T-helper 17 cell (primary cell): Measurements from ENCODE around the gene EPN1. TPM values are rescaled to one million over a fixed set of nuclear protein-coding genes. Genes with fewer than 3 reads are reported as not detected.

Experiments
- ATAC-seq: fragments of 150-1000 bp; cut with Tn5 transposase; 2 replicates; pipeline ENCODE4 v1.10.0; 2021; ENCODE audit warnings: mild to moderate bottlenecking, moderate library complexity
- DNase-seq, 3 donors: peaks; one replicate each; pipeline versions ENCODE4 v3.0.0 to v3.0.0-alpha.2; 2020 to 2021
- H3K9me3 ChIP-seq: one replicate; pipeline ENCODE4 v1.7.0; 2013; ENCODE audit warnings: low read length, mild to moderate bottlenecking; ENCODE audit not compliant: control insufficient read depth, poor library complexity, severe bottlenecking
- H3K27ac Mint-ChIP-seq: one replicate; pipeline ENCODE4 v1.8.0; 2022; ENCODE audit warnings: mild to moderate bottlenecking, moderate library complexity, mixed read lengths
- H3K27me3 Mint-ChIP-seq: one replicate; pipeline ENCODE4 v1.8.0; 2022; ENCODE audit warnings: mixed read lengths
- H3K36me3 Mint-ChIP-seq: one replicate; pipeline ENCODE4 v1.8.0; 2022; ENCODE audit warnings: low read depth, mixed read lengths
- H3K4me1 Mint-ChIP-seq: one replicate; pipeline ENCODE4 v1.8.0; 2022; ENCODE audit warnings: mild to moderate bottlenecking, mixed read lengths
- H3K4me3 Mint-ChIP-seq: one replicate; pipeline ENCODE4 v1.8.0; 2022; ENCODE audit warnings: mild to moderate bottlenecking, moderate library complexity, mixed read lengths
- total RNA-seq, 4 donors: library from RNA in 2 of 4; stranded (reverse) in 2 of 4; gene quantifications; one replicate each; pipeline ENCODE4 v1.2.3 and lab custom pipeline; 2022 to 2026

The EPN1 gene
- total RNA-seq, 2 donors from 2014 or later: 42.5 to 44.1 TPM

DNA sequence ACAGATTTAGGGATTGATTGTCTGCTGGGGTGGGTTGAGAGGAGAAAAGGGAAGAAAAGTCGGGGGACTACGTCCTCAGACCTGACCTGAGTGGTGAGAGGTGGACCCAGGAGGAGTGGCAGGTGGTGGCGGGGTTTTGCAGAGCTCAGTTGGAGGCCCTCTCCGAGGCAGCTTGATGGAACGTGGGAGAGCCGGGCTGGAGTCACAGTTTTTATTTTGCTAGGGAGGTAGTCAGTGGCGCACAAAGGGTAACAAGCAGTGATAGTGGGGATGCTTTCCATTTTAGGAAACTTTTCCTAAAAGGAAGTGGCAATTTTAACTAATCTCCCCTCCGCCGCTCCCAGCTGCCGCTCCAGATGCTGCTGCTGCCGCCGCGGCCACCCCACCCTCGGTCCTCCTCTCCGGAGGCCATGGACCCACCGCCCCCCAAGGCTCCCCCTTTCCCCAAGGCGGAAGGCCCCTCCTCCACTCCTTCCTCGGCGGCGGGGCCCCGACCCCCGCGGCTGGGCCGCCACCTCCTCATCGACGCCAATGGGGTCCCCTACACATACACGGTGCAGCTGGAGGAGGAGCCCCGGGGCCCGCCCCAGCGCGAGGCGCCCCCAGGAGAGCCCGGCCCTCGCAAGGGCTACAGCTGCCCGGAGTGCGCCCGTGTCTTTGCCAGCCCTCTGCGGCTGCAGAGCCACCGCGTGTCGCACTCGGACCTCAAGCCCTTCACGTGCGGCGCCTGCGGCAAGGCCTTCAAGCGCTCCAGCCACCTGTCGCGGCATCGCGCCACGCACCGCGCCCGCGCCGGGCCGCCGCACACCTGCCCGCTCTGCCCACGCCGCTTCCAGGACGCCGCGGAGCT, 32.6 kb upstream of the EPN1 start:
- H3K4me3 Mint-ChIP-seq: peak overlapping the region; percentile 98
- no peaks in the 10 kb centered on the region for H3K9me3 ChIP-seq
- H3K27me3 Mint-ChIP-seq: no peaks in the 10 kb centered on the region
- peak overlapping the region; percentile 99 for H3K27ac Mint-ChIP-seq
- peaks cover 44% of the 10 kb centered on the region for H3K4me1 Mint-ChIP-seq
- H3K36me3 Mint-ChIP-seq: no peaks in the 10 kb centered on the region
- peak; percentile 15 for ATAC-seq
- no peak for DNase-seq

DNA sequence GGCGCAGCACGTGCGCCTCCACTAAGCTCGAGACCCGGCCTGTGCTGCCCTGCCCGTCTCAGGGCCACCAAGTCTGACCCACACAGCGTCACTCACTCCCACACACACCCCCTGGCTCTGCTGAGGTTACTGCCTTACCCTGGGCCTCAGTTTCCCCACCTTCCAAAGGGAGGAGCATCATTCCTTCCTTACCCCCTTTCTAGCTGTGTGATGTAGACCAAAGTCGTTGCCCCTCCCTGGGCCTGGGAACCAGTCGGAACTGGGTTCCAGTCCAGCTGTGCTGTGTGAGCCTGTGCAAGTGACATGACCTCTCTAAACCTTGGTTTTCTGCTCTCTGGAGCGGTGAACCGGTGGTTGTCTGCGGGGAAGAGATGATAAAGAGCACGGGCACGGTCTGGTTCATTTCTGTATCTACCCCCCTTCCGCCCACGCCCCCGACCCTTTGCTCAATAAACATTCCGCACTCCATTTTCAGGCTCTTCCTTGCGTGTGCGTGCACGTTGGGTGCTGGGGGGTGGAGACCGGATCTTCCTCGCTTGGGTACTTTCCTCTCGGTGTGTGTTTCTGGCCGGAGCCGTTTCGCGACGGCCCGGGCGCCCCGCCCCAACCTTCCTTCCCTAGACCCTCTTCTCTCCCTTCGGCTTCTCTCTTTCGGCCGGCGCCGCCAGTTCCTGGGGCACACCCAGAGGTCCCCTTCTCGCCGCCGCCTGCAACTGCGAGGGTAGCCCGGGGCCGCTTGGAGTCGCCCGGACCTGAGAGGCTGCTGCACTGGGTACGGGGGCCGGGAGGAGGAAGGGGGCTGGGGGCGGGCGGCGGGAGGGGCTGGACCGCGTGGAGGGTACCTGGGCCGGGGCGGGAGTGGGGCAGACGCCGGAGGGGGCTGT, 31.8 kb upstream of the EPN1 start, which contains the start of gene ZNF581:
Gene ZNF581, plus strand, starts transcription at position 647 of the 884 bp plus-strand sequence. CDS start 923 bp downstream, outside the sequence.
- H3K4me3 Mint-ChIP-seq: peak within 1 kb of the TSS; percentile 98
- peak within 1 kb of the TSS; percentile 99 for H3K27ac Mint-ChIP-seq
- H3K9me3 ChIP-seq: no peaks in the 10 kb centered on the region
- peaks cover 40% of the 10 kb centered on the region for H3K4me1 Mint-ChIP-seq
- no peaks in the 10 kb centered on the region for H3K36me3 Mint-ChIP-seq
- no peaks in the 10 kb centered on the region for H3K27me3 Mint-ChIP-seq
- DNase-seq: peak; percentile 65 to 70 (median 69)
- ATAC-seq: peak; percentile 63

DNA sequence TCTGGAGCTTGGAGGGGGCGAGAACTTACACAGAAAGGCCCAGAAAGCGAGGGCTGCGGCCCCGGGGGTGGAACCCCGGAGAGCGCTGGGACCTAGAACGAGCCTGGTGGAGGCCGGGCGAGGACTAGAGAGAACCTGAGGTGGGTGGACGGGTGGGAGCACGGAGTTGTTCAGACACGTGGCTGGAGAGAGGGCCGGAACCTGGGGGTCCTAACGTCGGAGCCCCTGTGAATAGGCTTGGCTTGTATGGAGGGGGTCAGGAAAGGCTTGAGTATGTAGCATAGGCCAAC, 31.2 kb upstream of the EPN1 start:
- peaks cover 40% of the 10 kb centered on the region for H3K4me1 Mint-ChIP-seq
- ATAC-seq (no peak), DNase-seq (no peak)
- no peaks in the 10 kb centered on the region for H3K36me3 Mint-ChIP-seq
- peak overlapping the region; percentile 99 for H3K27ac Mint-ChIP-seq
- no peaks in the 10 kb centered on the region for H3K9me3 ChIP-seq
- no peaks in the 10 kb centered on the region for H3K27me3 Mint-ChIP-seq
- peak overlapping the region; percentile 98 for H3K4me3 Mint-ChIP-seq

DNA sequence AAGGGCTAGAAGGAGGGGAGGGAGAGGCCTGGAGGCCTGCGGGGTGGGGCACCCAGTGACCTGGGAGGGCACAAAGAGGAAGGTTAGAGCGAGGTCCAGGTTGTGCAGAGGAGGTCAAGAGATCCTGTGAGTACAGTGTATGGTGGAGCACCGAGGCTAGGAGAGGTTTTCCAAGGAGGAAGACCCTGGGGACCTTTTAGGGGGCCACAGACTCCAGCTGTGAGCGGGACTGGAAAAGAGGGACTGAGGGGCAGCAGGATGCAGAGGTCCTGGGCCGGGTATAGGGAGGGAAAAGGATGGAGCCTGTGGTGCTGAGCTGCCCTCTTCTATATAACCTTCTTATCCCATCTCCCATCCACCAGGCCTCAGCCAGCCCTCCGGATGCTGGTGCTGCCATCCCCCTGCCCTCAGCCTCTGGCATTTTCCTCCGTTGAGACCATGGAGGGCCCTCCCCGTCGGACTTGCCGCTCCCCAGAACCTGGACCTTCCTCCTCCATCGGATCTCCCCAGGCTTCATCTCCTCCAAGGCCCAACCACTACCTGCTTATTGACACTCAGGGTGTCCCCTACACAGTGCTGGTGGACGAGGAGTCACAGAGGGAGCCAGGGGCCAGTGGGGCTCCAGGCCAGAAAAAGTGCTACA, 30.7 kb upstream of the EPN1 start:
- H3K9me3 ChIP-seq: no peaks in the 10 kb centered on the region
- DNase-seq: no peak
- Mint-ChIP-seq H3K4me3 (peak overlapping the region; percentile 98), H3K36me3 (no peaks in the 10 kb centered on the region), H3K27me3 (no peaks in the 10 kb centered on the region), H3K27ac (peak overlapping the region; percentile 99), H3K4me1 (peaks cover 37% of the 10 kb centered on the region)
- ATAC-seq: no peak

DNA sequence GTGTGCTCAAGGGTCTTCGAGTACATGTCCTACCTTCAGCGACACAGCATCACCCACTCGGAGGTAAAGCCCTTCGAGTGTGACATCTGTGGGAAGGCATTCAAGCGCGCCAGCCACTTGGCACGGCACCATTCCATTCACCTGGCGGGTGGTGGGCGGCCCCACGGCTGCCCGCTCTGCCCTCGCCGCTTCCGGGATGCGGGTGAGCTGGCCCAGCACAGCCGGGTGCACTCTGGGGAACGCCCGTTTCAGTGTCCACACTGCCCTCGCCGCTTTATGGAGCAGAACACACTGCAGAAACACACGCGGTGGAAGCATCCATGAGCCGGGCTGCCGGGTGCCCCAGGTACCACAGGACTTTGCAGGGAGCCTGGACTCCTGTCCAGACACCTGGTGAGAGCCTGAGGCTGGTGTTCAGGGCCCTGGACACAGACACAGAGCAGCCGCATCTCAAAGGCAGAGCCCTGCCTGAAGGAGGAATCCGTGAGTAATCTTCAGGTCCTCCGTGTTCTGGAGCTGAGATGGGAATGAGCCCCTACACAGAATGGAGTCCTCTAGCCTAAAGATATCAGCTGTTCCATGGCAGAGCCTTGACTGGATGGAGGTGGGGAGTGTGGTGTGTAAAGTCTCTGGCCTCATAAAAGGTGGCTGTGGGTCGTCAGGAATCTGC, 30.0 kb upstream of the EPN1 start:
- ATAC-seq (no peak), DNase-seq (no peak)
- Mint-ChIP-seq H3K36me3 (no peaks in the 10 kb centered on the region), H3K4me1 (peaks cover 40% of the 10 kb centered on the region), H3K4me3 (peak overlapping the region; percentile 67), H3K27ac (peak overlapping the region; percentile 67), H3K27me3 (no peaks in the 10 kb centered on the region)
- H3K9me3 ChIP-seq: no peaks in the 10 kb centered on the region

DNA sequence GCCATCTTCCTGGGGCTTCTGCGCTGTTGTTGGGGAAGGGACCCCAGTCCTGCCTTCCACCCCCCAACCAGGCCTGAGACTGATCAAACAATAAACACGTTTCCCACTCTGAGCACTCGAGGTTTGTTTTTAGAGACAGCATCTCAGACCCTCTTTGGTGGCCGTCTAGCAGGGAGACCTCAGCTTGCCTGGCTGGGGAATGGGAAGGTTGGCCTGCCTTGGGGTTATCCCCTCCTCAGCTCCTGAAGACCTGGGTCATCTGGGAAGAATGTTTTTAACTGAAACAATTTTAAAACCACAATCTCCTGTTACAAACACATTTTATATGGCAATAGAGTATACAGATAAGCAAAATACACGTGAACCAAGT, 29.5 kb upstream of the EPN1 start:
- H3K4me1 Mint-ChIP-seq: peaks cover 35% of the 10 kb centered on the region

DNA sequence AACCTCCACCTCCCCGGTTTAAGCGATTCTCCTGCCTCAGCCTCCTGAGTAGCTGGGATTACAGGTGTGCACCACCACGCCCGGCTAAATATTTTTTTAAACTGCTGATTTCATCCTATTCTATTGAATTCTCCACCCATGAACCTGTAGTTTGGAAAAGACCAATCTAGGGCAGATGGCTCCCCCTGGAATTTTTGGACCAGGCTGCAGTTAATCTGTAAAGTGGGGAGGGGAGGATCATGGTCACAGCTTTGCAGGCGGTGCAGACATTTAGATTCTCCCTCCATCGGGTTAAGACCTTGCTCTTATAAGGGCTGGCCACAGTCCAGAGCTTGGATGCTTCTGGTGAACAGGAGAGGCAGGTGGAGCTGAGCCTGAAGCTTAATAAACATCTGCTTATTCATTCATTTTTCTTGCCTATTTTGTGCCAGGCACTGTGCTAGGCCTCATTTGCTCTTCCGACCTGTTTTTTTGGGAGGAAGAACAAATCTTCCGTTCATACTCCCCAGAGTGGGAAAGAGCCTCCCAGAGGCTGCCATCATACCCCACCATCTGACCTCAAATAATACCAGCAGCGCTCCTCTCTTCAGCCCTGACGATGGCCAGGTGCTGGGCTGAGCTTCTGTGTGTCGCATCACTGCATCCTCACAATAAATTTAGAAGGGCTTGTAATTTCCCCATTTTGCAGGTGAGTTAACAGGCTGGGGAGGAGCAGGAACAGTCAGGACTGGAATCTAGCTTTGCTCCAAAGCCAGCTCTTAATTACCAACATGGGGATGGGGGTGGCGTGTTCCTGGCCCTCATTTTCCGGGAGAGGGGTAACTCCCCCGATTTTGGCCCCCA, 27.9 kb upstream of the EPN1 start:
- H3K9me3 ChIP-seq: no peaks in the 10 kb centered on the region
- peak overlapping the region; percentile 60 for H3K27ac Mint-ChIP-seq
- H3K4me1 Mint-ChIP-seq: peaks cover 28% of the 10 kb centered on the region
- H3K27me3 Mint-ChIP-seq: no peaks in the 10 kb centered on the region
- H3K4me3 Mint-ChIP-seq: peak overlapping the region; percentile 71
- DNase-seq: no peak
- no peaks in the 10 kb centered on the region for H3K36me3 Mint-ChIP-seq
- ATAC-seq: no peak

More for the DNA sequence above, 29.5 kb upstream of the EPN1 start:
- H3K9me3 ChIP-seq: no peaks in the 10 kb centered on the region
- H3K27me3 Mint-ChIP-seq: no peaks in the 10 kb centered on the region
- peak overlapping the region; percentile 67 for H3K27ac Mint-ChIP-seq
- no peaks in the 10 kb centered on the region for H3K36me3 Mint-ChIP-seq
- no peak for ATAC-seq
- H3K4me3 Mint-ChIP-seq: peak overlapping the region; percentile 67
- DNase-seq: no peak

DNA sequence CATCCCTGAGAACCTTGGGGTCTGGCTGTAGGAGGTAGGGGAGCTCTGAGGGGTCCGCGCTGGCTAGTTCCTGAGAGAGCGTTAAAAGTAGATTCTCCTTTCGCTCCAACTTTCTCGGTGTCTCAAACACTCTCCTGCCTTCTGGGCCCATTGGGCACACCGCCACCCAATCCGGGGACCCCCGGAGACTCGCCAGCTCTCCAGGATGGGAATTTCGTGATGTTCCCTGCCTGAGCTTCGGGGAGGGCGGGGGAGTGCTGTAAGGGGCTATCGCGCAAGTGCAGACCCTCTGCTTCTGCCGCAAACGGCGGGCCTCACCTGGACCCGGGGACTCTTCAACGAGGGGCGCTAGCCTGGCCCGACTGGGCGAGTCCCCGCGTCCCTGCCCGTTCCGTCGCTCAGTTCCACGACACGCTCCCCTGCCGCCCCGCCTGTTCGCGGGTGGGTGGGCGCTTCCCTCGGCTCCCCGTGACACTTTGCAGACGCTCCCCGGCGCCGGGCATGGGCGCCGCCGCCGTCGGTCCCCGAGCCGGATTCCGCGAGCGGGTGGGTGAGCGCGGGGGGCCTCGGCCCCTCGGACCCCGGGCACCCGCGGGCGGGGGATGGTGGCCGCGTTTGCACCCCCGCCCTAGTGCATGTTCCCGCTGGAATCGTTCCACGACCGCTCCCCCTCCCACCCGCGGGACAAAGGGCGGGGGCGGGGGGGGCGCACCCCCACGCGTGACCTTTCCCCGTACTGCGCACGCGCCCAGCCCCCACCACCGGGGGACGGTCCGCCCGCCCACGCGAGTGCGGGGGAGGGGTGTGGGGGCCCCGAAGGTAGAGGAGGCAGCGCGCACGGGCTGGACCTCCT, 27.1 kb upstream of the EPN1 start, which contains the start of gene CCDC106:
Gene CCDC106, plus strand, starts transcription at position 481 of the 853 bp plus-strand sequence. CDS start 835 bp downstream, outside the sequence.
- ATAC-seq (peak; percentile 34), DNase-seq (no peak)
- H3K27ac Mint-ChIP-seq: peak within 1 kb of the TSS; percentile 77
- H3K9me3 ChIP-seq: no peaks in the 10 kb centered on the region
- peaks cover 25% of the 10 kb centered on the region for H3K4me1 Mint-ChIP-seq
- no peaks in the 10 kb centered on the region for H3K27me3 Mint-ChIP-seq
- H3K36me3 Mint-ChIP-seq: no peaks in the 10 kb centered on the region
- peak within 1 kb of the TSS; percentile 85 for H3K4me3 Mint-ChIP-seq

DNA sequence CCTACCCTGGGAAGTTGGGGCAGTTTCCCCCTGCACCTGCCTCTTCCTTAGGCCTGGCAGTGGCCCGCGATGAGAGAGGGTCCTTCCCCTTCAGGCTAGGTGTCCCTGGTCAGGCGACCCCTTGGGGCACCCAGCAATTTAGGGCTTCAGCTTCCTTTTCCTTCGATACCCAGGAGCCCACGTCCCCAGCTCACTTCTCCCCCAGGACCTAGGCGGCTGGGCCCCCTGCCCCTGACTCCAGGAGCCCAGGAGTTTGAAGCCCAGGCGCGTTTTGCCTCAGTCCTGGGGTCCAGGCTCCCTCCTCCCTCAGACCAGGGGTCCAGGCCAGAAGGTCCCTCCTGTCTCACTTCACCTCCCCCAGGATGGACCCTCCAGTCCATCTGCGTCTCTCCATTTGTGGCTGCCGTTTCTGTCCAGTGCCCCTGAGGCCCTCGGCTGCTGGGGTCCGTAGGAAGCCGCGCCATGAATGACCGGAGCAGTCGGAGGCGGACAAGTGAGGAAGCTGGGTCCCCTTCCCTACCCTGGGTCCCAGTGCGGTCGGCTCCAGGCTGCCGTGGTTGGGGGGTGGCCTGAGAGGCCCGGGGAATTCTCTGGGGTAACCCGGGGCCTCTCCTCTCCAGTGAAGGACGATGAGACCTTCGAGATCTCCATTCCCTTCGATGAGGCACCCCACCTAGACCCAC, 26.3 kb upstream of the EPN1 start:
- peaks cover 22% of the 10 kb centered on the region for H3K4me1 Mint-ChIP-seq
- no peak for DNase-seq
- no peaks in the 10 kb centered on the region for H3K27me3 Mint-ChIP-seq
- H3K9me3 ChIP-seq: no peaks in the 10 kb centered on the region
- H3K4me3 Mint-ChIP-seq: peak overlapping the region; percentile 85
- H3K27ac Mint-ChIP-seq: peak overlapping the region; percentile 77
- H3K36me3 Mint-ChIP-seq: no peaks in the 10 kb centered on the region
- no peak for ATAC-seq

DNA sequence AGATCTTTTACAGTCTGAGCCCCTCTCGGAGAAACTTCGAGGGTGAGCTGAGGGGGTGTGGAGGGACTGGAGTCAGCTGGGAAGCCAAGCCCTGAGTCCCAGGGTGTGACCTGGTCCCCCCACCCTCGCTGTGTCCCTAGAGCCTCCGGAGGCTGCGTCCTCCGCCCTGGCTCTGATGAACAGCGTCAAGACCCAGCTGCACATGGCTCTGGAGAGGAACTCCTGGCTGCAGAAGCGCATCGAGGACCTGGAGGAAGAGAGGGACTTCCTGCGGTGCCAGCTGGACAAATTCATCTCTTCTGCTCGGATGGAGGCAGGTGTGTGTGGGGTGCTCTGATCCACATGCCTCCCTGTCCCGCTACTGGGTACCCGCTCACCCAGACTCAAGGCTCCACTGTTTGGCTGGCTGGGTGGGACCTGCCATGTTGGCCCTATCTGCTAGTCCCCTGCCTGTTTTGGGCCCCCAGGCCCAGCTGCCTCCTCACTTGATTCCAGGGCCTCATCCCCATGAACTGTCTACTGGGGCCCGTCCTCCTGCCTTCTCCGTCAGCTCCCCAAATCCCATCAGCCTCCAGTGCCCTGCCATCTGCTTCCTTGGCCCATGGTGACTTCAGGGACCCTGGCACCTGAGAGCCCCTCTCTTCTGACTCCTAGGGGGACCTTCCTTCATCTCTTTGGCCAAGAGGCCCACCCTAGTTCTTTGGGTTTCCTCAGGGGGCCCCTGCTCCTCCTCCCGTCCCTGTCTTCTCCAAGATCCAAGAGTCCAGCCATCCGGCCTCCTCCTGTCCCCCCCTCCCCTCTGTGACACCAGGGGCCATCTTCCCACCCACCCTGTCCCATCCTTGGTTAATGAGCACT, 25.5 kb upstream of the EPN1 start:
- H3K27ac Mint-ChIP-seq: peak overlapping the region; percentile 77
- no peaks in the 10 kb centered on the region for H3K36me3 Mint-ChIP-seq
- peaks cover 22% of the 10 kb centered on the region for H3K4me1 Mint-ChIP-seq
- H3K9me3 ChIP-seq: no peaks in the 10 kb centered on the region
- no peak for DNase-seq
- peak overlapping the region; percentile 85 for H3K4me3 Mint-ChIP-seq
- no peak for ATAC-seq
- no peaks in the 10 kb centered on the region for H3K27me3 Mint-ChIP-seq
